GM12878 (cell line): ENCODE results near the gene CMSS1. TPM values are rescaled to one million over a fixed set of nuclear protein-coding genes. Genes with fewer than 3 reads are reported as not detected.

ENCODE experiments used
- ATAC-seq: fragments of 200-7000 bp; cut with Tn5 transposase; 3 replicates; pipeline ENCODE4 v1.9.1; 2020; ENCODE audit warnings: mild to moderate bottlenecking, moderate library complexity
- BruUV-seq: library from RNA; stranded (reverse); fragments of 400-500 nt; replicated peaks from 2 replicates; lab custom pipeline; 2021; lab: Mats Ljungman, UMichigan
- CTCF ChIA-PET: fragments of 300-600 bp; sonication (Branson Sonifier 250); formaldehyde crosslinking; extraction: SDS; loops from one replicate; lab custom pipeline; 2021; ENCODE audit warnings: inconsistent platforms; lab: Yijun Ruan, JAX
- POLR2A ChIA-PET: fragments of 350-600 bp; formaldehyde crosslinking; extraction: SDS; loops from one replicate; lab custom pipeline; 2021; ENCODE audit warnings: inconsistent platforms; lab: Charles Lee
- RAD21 ChIA-PET: fragments of 300-600 bp; sonication (Branson Sonifier 250); formaldehyde crosslinking; loops from one replicate; lab custom pipeline; 2023; ENCODE audit warnings: antibody characterized with exemption; ENCODE audit not compliant: unreplicated experiment; lab: Charles Lee
- SMC1A ChIA-PET: fragments of 300-600 bp; sonication (Branson Sonifier 250); formaldehyde crosslinking; loops from one replicate; lab custom pipeline; 2023; ENCODE audit not compliant: unreplicated experiment, uncharacterized antibody; lab: Charles Lee
- DNase-seq: peaks from one replicate; pipeline ENCODE4 v3.0.0-alpha.2; 2011; ENCODE audit warnings: low read depth, low spot score
- FAIRE-seq: peaks from 3 replicates; lab custom pipeline; 2011; peaks lifted over from hg19 to GRCh38; lab: Jason Lieb, UNC
- H2AFZ ChIP-seq: 2 replicates; pipeline ENCODE4 v1.6.0; 2011; ENCODE audit warnings: low read depth, low read length, control low read depth; ENCODE audit not compliant: control insufficient read depth
- H3K27ac ChIP-seq: 2 replicates; pipeline ENCODE4 v1.5.1; 2011; ENCODE audit warnings: control low read depth; ENCODE audit not compliant: control insufficient read depth, insufficient read depth
- H3K27me3 ChIP-seq, 2 experiments: replicated peaks in 1 of 2; 2 replicates each; pipeline versions ENCODE4 v1.6.0 to v1.6.1; 2011; ENCODE audit warnings: low read length in 1 of 2; ENCODE audit not compliant: control insufficient read depth in 2 of 2, insufficient read depth in 2 of 2
- H3K36me3 ChIP-seq, 2 experiments: 2 replicates each; pipeline ENCODE4 v1.5.1; 2011; ENCODE audit warnings: low read length in 1 of 2; ENCODE audit not compliant: control insufficient read depth in 2 of 2, insufficient read depth in 2 of 2
- H3K4me1 ChIP-seq: 2 replicates; pipeline ENCODE4 v1.6.1; 2011; ENCODE audit warnings: mild to moderate bottlenecking, low read length, moderate library complexity, mixed read lengths; ENCODE audit not compliant: control insufficient read depth, insufficient read depth
- H3K4me2 ChIP-seq: 2 replicates; pipeline ENCODE4 v1.6.0; 2011; ENCODE audit warnings: control low read depth; ENCODE audit not compliant: control insufficient read depth, insufficient read depth
- H3K4me3 ChIP-seq: fragments of 200-600 bp; sonication (generic); 2 replicates; pipeline ENCODE4 v1.5.1; 2016
- H3K79me2 ChIP-seq: 2 replicates; pipeline ENCODE4 v1.6.0; 2011; ENCODE audit warnings: low read length; ENCODE audit not compliant: control insufficient read depth, insufficient read depth
- H3K9ac ChIP-seq: 2 replicates; pipeline ENCODE4 v1.8.0; 2011; ENCODE audit warnings: low read length, control low read depth, mixed read lengths; ENCODE audit not compliant: control insufficient read depth, insufficient read depth
- H3K9me3 ChIP-seq: replicated peaks from 3 replicates; pipeline ENCODE4 v1.5.1; 2011; ENCODE audit warnings: mild to moderate bottlenecking, low read length; ENCODE audit not compliant: control insufficient read depth, insufficient read depth
- H4K20me1 ChIP-seq: 2 replicates; pipeline ENCODE4 v1.6.0; 2011; ENCODE audit not compliant: control insufficient read depth, insufficient read depth
- BHLHE40 ChIP-seq, 2 experiments: fragments of 450-650 bp in 1 of 2; IDR thresholded peaks; 2 replicates each; pipeline ENCODE4 v1.6.1; 2011 to 2017; ENCODE audit warnings: low read depth in 2 of 2, borderline replicate concordance in 1 of 2, improper control_type of control experiment in 1 of 2, low read length in 1 of 2, mild to moderate bottlenecking in 1 of 2
- DPF2 ChIP-seq: fragments of 450-650 bp; IDR thresholded peaks from 2 replicates; pipeline ENCODE4 v1.6.1; 2017; ENCODE audit warnings: mild to moderate bottlenecking
- FOXM1 ChIP-seq: IDR thresholded peaks from 2 replicates; pipeline ENCODE4 v1.6.1; 2012; ENCODE audit warnings: low read depth, mild to moderate bottlenecking, inconsistent platforms, low read length, moderate library complexity
- IKZF1 ChIP-seq: fragments of 450-650 bp; conservative IDR thresholded peaks from 2 replicates; pipeline ENCODE4 v1.6.1; 2017; ENCODE audit warnings: antibody characterized with exemption, mild to moderate bottlenecking
- JUND ChIP-seq: IDR thresholded peaks from 2 replicates; pipeline ENCODE4 v1.6.1; 2012; ENCODE audit warnings: low read depth, mild to moderate bottlenecking, low read length, improper control_type of control experiment, moderate library complexity
- MYC ChIP-seq: IDR thresholded peaks from 2 replicates; pipeline ENCODE4 v1.6.1; 2011; ENCODE audit warnings: mild to moderate bottlenecking, low read length, moderate library complexity, inconsistent platforms; ENCODE audit not compliant: insufficient read depth, insufficient replicate concordance, insufficient read length, severe bottlenecking
- NR2C1 ChIP-seq: fragments of 450-650 bp; IDR thresholded peaks from 2 replicates; pipeline ENCODE4 v1.6.1; 2017; ENCODE audit warnings: antibody characterized with exemption, mild to moderate bottlenecking, moderate library complexity
- RELB ChIP-seq: fragments of 450-650 bp; IDR thresholded peaks from 2 replicates; pipeline ENCODE4 v1.6.1; 2017; ENCODE audit warnings: low read depth, mild to moderate bottlenecking, moderate library complexity
- RFX5 ChIP-seq: IDR thresholded peaks from 2 replicates; pipeline ENCODE4 v1.6.1; 2011; ENCODE audit warnings: low read depth, low read length, improper control_type of control experiment
- SMAD1 ChIP-seq: fragments of 450-650 bp; IDR thresholded peaks from 2 replicates; pipeline ENCODE4 v1.6.1; 2018; ENCODE audit warnings: mild to moderate bottlenecking, low read depth; ENCODE audit not compliant: partially characterized antibody
- SRF ChIP-seq, 2 experiments: IDR thresholded peaks; 2 replicates each; pipeline ENCODE4 v1.6.1; 2011; ENCODE audit warnings: low read depth in 2 of 2, low read length in 2 of 2, mild to moderate bottlenecking in 1 of 2, moderate library complexity in 1 of 2
- ZBTB11 ChIP-seq: fragments of 450-650 bp; formaldehyde crosslinking; IDR thresholded peaks from 2 replicates; pipeline ENCODE4 v1.5.0; 2022; ENCODE audit warnings: mild to moderate bottlenecking, missing genetic modification characterization
- ZSCAN29 ChIP-seq: fragments of 450-650 bp; IDR thresholded peaks from 2 replicates; pipeline ENCODE4 v1.6.1; 2017; ENCODE audit warnings: mild to moderate bottlenecking, moderate library complexity
- WGBS: methylation state at CpG from one replicate; pipeline ENCODE4 v1.1.6; 2016; ENCODE audit warnings: low lambda C conversion rate; ENCODE audit not compliant: insufficient replicate concordance, insufficient coverage; ENCODE audit errors: missing lambda C conversion rate; 5-methylcytosine and 5-hydroxymethylcytosine counted together
- in situ Hi-C: fragments of 300-500 bp; cut with MboI; formaldehyde crosslinking; loops from 9 replicates; pipeline ENCODE4 v1.14.3; 2018; ENCODE audit warnings: mixed read lengths
- intact Hi-C: fragments of 100-400 bp; cut with micrococcal nuclease; formaldehyde crosslinking; loops from one replicate; pipeline ENCODE4 v1.14.2; 2022; ENCODE audit not compliant: unreplicated experiment
- polyA plus RNA-seq, 11 experiments: library from polyadenylated mRNA; depleted of rRNA in 4 of 11; unstranded in 6 of 11; stranded (reverse) in 5 of 11; fragments of >200 nt; fragmentation: Nextera tagmentation in 4 of 11; fragmentation: Illumina TruSeq in 1 of 11; extraction: Ambion mirVana in 4 of 11; extraction: Trizol in 1 of 11; gene quantifications; 1 replicate in 1 of 11; 2 replicates in 10 of 11; pipeline versions ENCODE4 v1.2.1 to v1.2.3, GENCODE V29; 2011 to 2016; ENCODE audit warnings: inconsistent platforms in 2 of 11, missing spikeins in 2 of 11, low read depth in 1 of 11
- total RNA-seq, 4 experiments: library from RNA; depleted of rRNA in 3 of 4; stranded (reverse); fragments of >200 nt in 3 of 4; fragmentation: Illumina TruSeq in 1 of 4; extraction: Trizol in 1 of 4; gene quantifications; 2 replicates each; pipeline versions ENCODE4 v1.2.1 to v1.2.3, GENCODE V29; 2013 to 2021

Gene CMSS1
- total and polyA plus RNA-seq, 10 of the 15 experiments (the other 5 are each of a cell fraction or from before 2014, with no cell fraction given) = 31.0 to 118 (median 70.1) TPM

- TF ChIP-seq JUND (0 out of 2 replicates have a peak, but pooled peaks have one; percentile 62), FOXM1 (peak; percentile 90), RELB (peak; percentile 84), IKZF1 (peak; percentile 62)
- TF ChIP-seq, all 136 proteins: peak for 41
Measured at GRCh38 chr3:99872923-99873254, 55.2 kb downstream of the CMSS1 start (continued).

GRCh38 chr3:99873269-99874102 is 55.8 kb downstream of the CMSS1 start:
- Histone ChIP-seq H3K9ac (no peak overlapping the region), H3K4me3 (no peak overlapping the region; the same call in 1 of the 2 replicates), H3K4me1 (peaks cover 21% of the 10 kb centered on the region; the same call in 1 of the 2 replicates), H3K79me2 (peaks cover 16% of the 10 kb centered on the region), H3K9me3 (no peaks in the 10 kb centered on the region), H3K27ac (peak overlapping the region; percentile 37; the same call in 1 of the 2 replicates), H2AFZ (no peak overlapping the region), H3K36me3 (no peaks in the 10 kb centered on the region), H3K27me3 (no peaks in the 10 kb centered on the region), H4K20me1 (no peaks in the 10 kb centered on the region), H3K4me2 (peak overlapping the region; percentile 35)
- no TSS peak for BruUV-seq
- 41% methylated on average over 2 of the region's 2 CpGs for WGBS
- ChIA-PET RAD21 (interaction anchor here (0.9 to 1.4 kb wide), 2 partner anchors 29 to 64 kb away, joined by 3 to 4 read pairs; no protein-coding TSS in a partner anchor), POLR2A (interaction anchor here (1.5 kb wide), 1 partner anchor 22 kb away, joined by 3 read pairs; no protein-coding TSS in a partner anchor), CTCF (interaction anchor here (0.5 to 1.6 kb wide), 4 partner anchors 10 to 389 kb away, joined by 3 read pairs; no protein-coding TSS in a partner anchor), SMC1A (interaction anchor here (1.5 kb wide), 1 partner anchor 23 kb away, joined by 4 read pairs; no protein-coding TSS in a partner anchor)
- ATAC-seq (peak; percentile 11), DNase-seq (no peak), FAIRE-seq (no peak)
- intact Hi-C loops (loop anchor here (2.0 kb wide), 1 partner anchor 173 kb away; no protein-coding TSS in a partner anchor), in situ Hi-C loops (no loop called here)
- TF ChIP-seq MYC (no peak), ZSCAN29 (no peak), RFX5 (no peak), NR2C1 (no peak), ZBTB11 (CRISPR knock-in tag) (no peak), BHLHE40 (IDR thresholded peaks at IDR 0.05; ENCODE audit: borderline replicate concordance in 1 of 2, low read depth in 2 of 2, low read length in 1 of 2) (no peak), SRF (IDR thresholded peaks at IDR 0.05; ENCODE audit: low read depth in 2 of 2, low read length in 2 of 2) (no peak), SMAD1 (no peak), DPF2 (no peak)
